Measurements from ENCODE around the gene PAIP2. TPM values are rescaled to one million over a fixed set of nuclear protein-coding genes. Genes with fewer than 3 reads are reported as not detected.
A peak's percentile ranks its signal among the peaks of the same experiment; 100 is the strongest.

PAIP2 gene
- total and polyA plus RNA-seq, 4 donors = 55.6 to 83.1 (median 70.6) TPM

- no peak for ATAC-seq (ENCODE audit: insufficient read depth, low FRiP score)
- Histone ChIP-seq H3K9ac (ENCODE audit: insufficient read depth in 1 of 2, low read length in 2 of 2) (no peak overlapping the region), H3K36me3 (ENCODE audit: control insufficient read depth in 4 of 4, insufficient read depth in 4 of 4, low read length in 4 of 4) (peaks cover 3 to 34% (median 15%) of the 10 kb centered on the region in 4 donors), H3K27ac (ENCODE audit: low read depth in 1 of 2, low read length in 1 of 2) (peak overlapping the region in 1 of 2 donors; percentile 46), H3K27me3 (ENCODE audit: control insufficient read depth in 3 of 3, insufficient read depth in 3 of 3, low read length in 2 of 3) (no peaks in the 10 kb centered on the region), H3K9me3 (ENCODE audit: control insufficient read depth in 4 of 4, insufficient read depth in 3 of 4, low read length in 3 of 4) (no peaks in the 10 kb centered on the region), H3K4me3 (no peak overlapping the region), H3K4me1 (ENCODE audit: control insufficient read depth in 5 of 5, insufficient read depth in 5 of 5, low read length in 5 of 5) (peaks cover 0 to 11% (median 3%) of the 10 kb centered on the region in 5 donors)
- DNase-seq = no peak
- TF ChIP-seq CTCF (IDR thresholded peaks at IDR 0.05; ENCODE audit: control extremely low read depth, extremely low read depth) = no peak
These were observed 74.2 kb downstream of the PAIP2 start for GRCh38 chr5:139415869-139416268.

GRCh38 chr5:139416651-139417050 lies 75.0 kb downstream of the PAIP2 start:
- ATAC-seq (ENCODE audit: insufficient read depth, low FRiP score) = no peak
- H3K27ac ChIP-seq (ENCODE audit: low read depth in 1 of 2, low read length in 1 of 2) = peak overlapping the region in 1 of 2 donors; percentile 46
- H3K4me1 ChIP-seq (ENCODE audit: control insufficient read depth in 5 of 5, insufficient read depth in 5 of 5, low read length in 5 of 5) = peaks cover 0 to 11% (median 3%) of the 10 kb centered on the region in 5 donors
- H3K27me3 ChIP-seq (ENCODE audit: control insufficient read depth in 3 of 3, insufficient read depth in 3 of 3, low read length in 2 of 3) = no peaks in the 10 kb centered on the region
- H3K36me3 ChIP-seq (ENCODE audit: control insufficient read depth in 4 of 4, insufficient read depth in 4 of 4, low read length in 4 of 4) = peaks cover 3 to 41% (median 13%) of the 10 kb centered on the region in 4 donors
- no peak overlapping the region for H3K4me3 ChIP-seq
- WGBS, 2 donors = 76 to 92% methylated on average over 9 of the region's 9 CpGs
- TF ChIP-seq CTCF (IDR thresholded peaks at IDR 0.05; ENCODE audit: control extremely low read depth, extremely low read depth) = no peak
- no peak for DNase-seq
- H3K9ac ChIP-seq (ENCODE audit: insufficient read depth in 1 of 2, low read length in 2 of 2) = no peak overlapping the region
- no peaks in the 10 kb centered on the region for H3K9me3 ChIP-seq (ENCODE audit: control insufficient read depth in 4 of 4, insufficient read depth in 3 of 4, low read length in 3 of 4)

GRCh38 chr5:139417214-139417613 lies 75.6 kb downstream of the PAIP2 start:
- Histone ChIP-seq H3K36me3 (ENCODE audit: control insufficient read depth in 4 of 4, insufficient read depth in 4 of 4, low read length in 4 of 4) (peaks cover 3 to 42% (median 13%) of the 10 kb centered on the region in 4 donors), H3K27me3 (ENCODE audit: control insufficient read depth in 3 of 3, insufficient read depth in 3 of 3, low read length in 2 of 3) (no peaks in the 10 kb centered on the region), H3K9me3 (ENCODE audit: control insufficient read depth in 4 of 4, insufficient read depth in 3 of 4, low read length in 3 of 4) (no peaks in the 10 kb centered on the region), H3K4me1 (ENCODE audit: control insufficient read depth in 5 of 5, insufficient read depth in 5 of 5, low read length in 5 of 5) (peaks cover 0 to 11% (median 3%) of the 10 kb centered on the region in 5 donors), H3K4me3 (no peak overlapping the region), H3K9ac (ENCODE audit: insufficient read depth in 1 of 2, low read length in 2 of 2) (no peak overlapping the region), H3K27ac (ENCODE audit: low read depth in 1 of 2, low read length in 1 of 2) (peak overlapping the region in 1 of 2 donors; percentile 90)
- DNase-seq = peak in 2 of 3 donors; percentile 44 to 72
- no peak for TF ChIP-seq CTCF (IDR thresholded peaks at IDR 0.05; ENCODE audit: control extremely low read depth, extremely low read depth)
- 37 to 41% methylated on average over 3 to 4 of the region's 4 CpGs for WGBS, 2 donors
- ATAC-seq (ENCODE audit: insufficient read depth, low FRiP score) = peak; percentile 35

DNA sequence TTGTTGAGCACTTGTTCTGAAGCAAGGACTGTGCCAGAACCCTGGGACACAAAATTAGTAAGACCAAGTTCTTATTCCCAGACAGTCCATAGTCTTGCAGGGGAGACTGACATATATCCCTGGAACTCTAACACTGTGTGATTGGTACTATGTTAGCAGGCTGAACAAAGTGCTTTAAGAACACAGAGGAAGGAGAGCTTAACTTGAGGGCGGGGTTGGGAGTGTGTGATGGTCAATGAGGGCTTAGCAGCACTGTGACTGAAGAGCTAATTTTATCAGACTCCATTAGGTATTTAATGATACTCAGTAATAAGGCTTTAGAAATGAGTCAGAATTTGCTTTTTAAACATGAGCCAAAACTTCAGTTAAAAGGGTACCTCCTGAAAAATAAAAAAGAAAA lies 77.1 kb downstream of the PAIP2 start:
- DNase-seq = no peak
- ATAC-seq (ENCODE audit: insufficient read depth, low FRiP score) = no peak
- Histone ChIP-seq H3K9ac (ENCODE audit: insufficient read depth in 1 of 2, low read length in 2 of 2) (no peak overlapping the region), H3K9me3 (ENCODE audit: control insufficient read depth in 4 of 4, insufficient read depth in 3 of 4, low read length in 3 of 4) (no peaks in the 10 kb centered on the region), H3K4me3 (no peak overlapping the region), H3K36me3 (ENCODE audit: control insufficient read depth in 4 of 4, insufficient read depth in 4 of 4, low read length in 4 of 4) (peaks cover 6 to 34% (median 11%) of the 10 kb centered on the region in 4 donors), H3K27ac (ENCODE audit: low read depth in 1 of 2, low read length in 1 of 2) (peak overlapping the region in 1 of 2 donors; percentile 90), H3K4me1 (ENCODE audit: control insufficient read depth in 5 of 5, insufficient read depth in 5 of 5, low read length in 5 of 5) (peaks cover 0 to 11% (median 3%) of the 10 kb centered on the region in 5 donors), H3K27me3 (ENCODE audit: control insufficient read depth in 3 of 3, insufficient read depth in 3 of 3, low read length in 2 of 3) (no peaks in the 10 kb centered on the region)
- TF ChIP-seq CTCF (IDR thresholded peaks at IDR 0.05; ENCODE audit: control extremely low read depth, extremely low read depth) = no peak
- WGBS, 2 donors = 86 to 96% methylated on average over 1 of the region's 1 CpG
